ENCODE data around the gene NEGR1.

NEGR1 gene

DNA sequence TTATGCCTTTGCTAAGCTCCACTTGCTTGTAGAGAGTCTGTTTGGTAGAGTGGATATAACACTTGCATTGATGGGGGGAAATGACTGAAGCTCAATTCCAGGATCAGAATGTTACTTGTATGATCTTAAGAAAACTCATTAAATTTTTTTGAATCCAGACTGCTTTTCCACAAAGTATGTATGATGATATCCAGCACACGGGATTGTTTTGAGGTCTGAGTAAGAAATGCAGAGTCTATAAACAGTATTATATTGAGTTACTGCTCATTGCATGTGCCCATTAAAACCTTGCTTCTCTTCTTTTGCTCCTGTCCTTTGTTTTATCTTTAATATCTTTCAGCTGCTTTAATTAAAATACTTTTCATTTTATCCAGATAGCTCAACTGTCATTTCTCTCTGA is 631.1 kb downstream of the NEGR1 start:
- Histone ChIP-seq H3K27me3 (no peaks in the 10 kb centered on the region), H3K36me3 (no peaks in the 10 kb centered on the region), H3K9me3 (replicated peaks in 1 of 11) (no peaks in the 10 kb centered on the region), H3K9ac (no peak overlapping the region), H3K4me2 (no peak overlapping the region), H3K27ac (no peak overlapping the region), H4K20me1 (no peaks in the 10 kb centered on the region; a peak in 2 of 22 replicates), H3K4me1 (no peaks in the 10 kb centered on the region), H3K4me3 (no peak overlapping the region)
- no peak for TF ChIP-seq Cebpa-rat (IDR thresholded peaks at IDR 0.05)

GRCh38 chr1:71650119-71650518 is 632.2 kb downstream of the NEGR1 start:
- Histone ChIP-seq H3K4me1 (no peaks in the 10 kb centered on the region), H4K20me1 (no peaks in the 10 kb centered on the region; a peak in 2 of 22 replicates), H3K27ac (no peak overlapping the region), H3K9ac (no peak overlapping the region), H3K4me3 (no peak overlapping the region), H3K27me3 (no peaks in the 10 kb centered on the region), H3K9me3 (replicated peaks in 1 of 11) (no peaks in the 10 kb centered on the region), H3K36me3 (no peaks in the 10 kb centered on the region), H3K4me2 (no peak overlapping the region)
- TF ChIP-seq Cebpa-rat (IDR thresholded peaks at IDR 0.05), result no peak

DNA sequence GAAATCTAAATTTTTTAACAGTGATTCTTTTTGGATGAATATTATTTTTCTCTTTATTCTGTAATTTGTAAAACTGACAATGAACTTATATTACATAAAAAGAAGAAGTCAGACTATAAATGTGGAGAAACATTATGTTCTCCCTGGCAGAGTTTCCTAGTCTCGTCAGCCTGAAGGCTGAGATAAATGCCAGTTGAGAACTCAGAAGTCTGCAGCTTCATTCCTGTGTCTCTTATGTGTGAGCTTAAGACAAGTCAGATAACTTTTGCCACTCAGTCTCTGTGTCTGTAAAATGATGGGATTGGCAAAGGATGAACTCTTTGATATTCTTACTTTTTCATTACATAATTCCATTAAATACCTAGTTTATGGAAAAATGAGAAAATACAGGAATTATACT is 632.7 kb downstream of the NEGR1 start:
- no peaks in the 10 kb centered on the region for H3K36me3 ChIP-seq
- no peaks in the 10 kb centered on the region for H3K4me1 ChIP-seq
- H3K4me2 ChIP-seq, result no peak overlapping the region
- no peaks in the 10 kb centered on the region for H3K27me3 ChIP-seq
- H3K27ac ChIP-seq, result no peak overlapping the region
- no peaks in the 10 kb centered on the region for H3K9me3 ChIP-seq (replicated peaks in 1 of 11)
- H3K4me3 ChIP-seq, result no peak overlapping the region
- H4K20me1 ChIP-seq, result no peaks in the 10 kb centered on the region; a peak in 2 of 22 replicates
- H3K9ac ChIP-seq, result no peak overlapping the region
- no peak for TF ChIP-seq Cebpa-rat (IDR thresholded peaks at IDR 0.05)

GRCh38 chr1:71647513-71648300 is 634.6 kb downstream of the NEGR1 start:
- H3K4me3 ChIP-seq, result no peak overlapping the region
- H3K27me3 ChIP-seq, result no peaks in the 10 kb centered on the region
- no peaks in the 10 kb centered on the region for H3K36me3 ChIP-seq
- no peak overlapping the region for H3K9ac ChIP-seq
- no peak overlapping the region for H3K4me2 ChIP-seq
- TF ChIP-seq Cebpa-rat (IDR thresholded peaks at IDR 0.05), result no peak
- no peaks in the 10 kb centered on the region for H3K9me3 ChIP-seq (replicated peaks in 1 of 11)
- H3K4me1 ChIP-seq, result no peaks in the 10 kb centered on the region
- H3K27ac ChIP-seq, result no peak overlapping the region
- H4K20me1 ChIP-seq, result no peaks in the 10 kb centered on the region; a peak in 2 of 22 replicates

- H3K36me3 ChIP-seq, result no peaks in the 10 kb centered on the region
- no peaks in the 10 kb centered on the region; a peak in 2 of 22 replicates for H4K20me1 ChIP-seq
- no peaks in the 10 kb centered on the region for H3K4me1 ChIP-seq
- no peak overlapping the region for H3K4me2 ChIP-seq
- no peak overlapping the region for H3K4me3 ChIP-seq
- no peak for TF ChIP-seq Cebpa-rat (IDR thresholded peaks at IDR 0.05)
- H3K9ac ChIP-seq, result no peak overlapping the region
- H3K9me3 ChIP-seq (replicated peaks in 1 of 11), result no peaks in the 10 kb centered on the region
- H3K27me3 ChIP-seq, result no peaks in the 10 kb centered on the region
- no peak overlapping the region for H3K27ac ChIP-seq
Observed at GRCh38 chr1:71645015-71645414, 637.3 kb downstream of the NEGR1 start.

DNA sequence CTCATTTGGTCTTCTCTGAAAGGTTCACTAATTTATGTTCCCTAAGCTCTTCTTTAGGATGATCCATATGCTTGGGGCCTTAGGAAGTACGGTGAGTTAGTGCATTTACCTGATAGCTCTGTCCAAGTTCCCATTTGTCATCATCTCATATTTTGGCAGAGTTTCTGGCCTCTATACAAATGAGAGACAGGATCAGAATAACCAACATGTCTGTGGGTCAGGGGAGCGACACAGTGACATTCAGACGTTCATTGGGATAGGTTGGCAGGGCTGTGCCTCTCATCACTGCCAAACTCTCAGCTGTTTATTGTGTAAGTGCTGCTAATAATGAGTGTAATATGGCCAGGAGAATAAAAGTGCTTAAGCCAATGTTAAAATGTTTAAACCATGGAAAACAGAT is 640.4 kb downstream of the NEGR1 start:
- TF ChIP-seq Cebpa-rat (IDR thresholded peaks at IDR 0.05), result no peak

DNA sequence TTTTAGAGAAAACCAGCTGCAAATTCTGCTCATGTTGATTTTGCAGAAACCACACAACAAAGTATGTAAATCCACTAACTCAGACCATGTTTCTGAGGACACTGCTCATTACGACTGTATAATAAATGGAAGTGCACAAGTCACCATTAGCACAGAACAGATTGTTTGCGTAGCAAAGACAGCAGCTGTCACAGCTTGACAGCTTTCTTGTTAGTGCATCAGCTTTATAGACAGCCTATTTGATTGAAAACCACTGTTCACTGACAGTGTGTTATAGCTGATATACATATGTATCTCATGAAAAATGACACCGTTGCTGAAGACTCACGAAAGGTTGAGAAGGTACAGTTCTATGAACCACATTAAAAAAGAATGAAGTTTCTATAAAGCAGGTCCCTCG is 641.3 kb downstream of the NEGR1 start:
- Histone ChIP-seq H4K20me1 (no peaks in the 10 kb centered on the region; a peak in 1 of 22 replicates), H3K27ac (no peak overlapping the region), H3K36me3 (no peaks in the 10 kb centered on the region), H3K4me3 (no peak overlapping the region), H3K27me3 (no peaks in the 10 kb centered on the region), H3K4me1 (no peaks in the 10 kb centered on the region), H3K9ac (no peak overlapping the region), H3K9me3 (replicated peaks in 1 of 11) (no peaks in the 10 kb centered on the region), H3K4me2 (no peak overlapping the region)
- no peak for TF ChIP-seq Cebpa-rat (IDR thresholded peaks at IDR 0.05)

More for the DNA sequence above, 640.4 kb downstream of the NEGR1 start:
- Histone ChIP-seq H3K4me2 (no peak overlapping the region), H4K20me1 (no peaks in the 10 kb centered on the region; a peak in 1 of 22 replicates), H3K36me3 (no peaks in the 10 kb centered on the region), H3K4me1 (no peaks in the 10 kb centered on the region), H3K27me3 (no peaks in the 10 kb centered on the region), H3K4me3 (no peak overlapping the region), H3K27ac (no peak overlapping the region), H3K9ac (no peak overlapping the region), H3K9me3 (replicated peaks in 1 of 11) (no peaks in the 10 kb centered on the region)

DNA sequence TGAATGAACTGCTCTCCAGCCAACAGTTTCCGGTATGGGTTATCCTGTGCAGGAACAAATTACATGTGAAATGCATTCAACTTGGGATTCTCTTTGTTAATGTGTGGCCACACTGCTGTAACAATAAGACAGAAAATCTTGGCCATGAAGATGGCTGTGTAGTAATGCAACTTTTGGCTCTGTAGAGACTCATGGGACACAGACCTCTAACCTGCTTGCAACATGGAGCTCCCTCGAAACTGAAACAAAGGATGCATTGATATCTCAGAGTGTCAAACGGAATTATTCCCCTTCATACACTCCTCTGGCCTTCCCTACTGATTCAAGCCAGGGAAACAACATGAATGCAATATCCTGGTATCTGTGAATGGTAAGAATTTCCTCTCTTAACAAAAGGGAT is 642.2 kb downstream of the NEGR1 start:
- Histone ChIP-seq H3K27me3 (no peaks in the 10 kb centered on the region), H3K9ac (no peak overlapping the region), H3K4me1 (no peaks in the 10 kb centered on the region), H3K36me3 (no peaks in the 10 kb centered on the region), H3K9me3 (replicated peaks in 1 of 11) (peaks cover 0 to 5% (median 0%) of the 10 kb centered on the region in 11 experiments; a peak in 4 of 22 replicates), H4K20me1 (no peaks in the 10 kb centered on the region; a peak in 1 of 22 replicates), H3K4me2 (no peak overlapping the region), H3K27ac (no peak overlapping the region), H3K4me3 (no peak overlapping the region)
- TF ChIP-seq Cebpa-rat (IDR thresholded peaks at IDR 0.05), result no peak

DNA sequence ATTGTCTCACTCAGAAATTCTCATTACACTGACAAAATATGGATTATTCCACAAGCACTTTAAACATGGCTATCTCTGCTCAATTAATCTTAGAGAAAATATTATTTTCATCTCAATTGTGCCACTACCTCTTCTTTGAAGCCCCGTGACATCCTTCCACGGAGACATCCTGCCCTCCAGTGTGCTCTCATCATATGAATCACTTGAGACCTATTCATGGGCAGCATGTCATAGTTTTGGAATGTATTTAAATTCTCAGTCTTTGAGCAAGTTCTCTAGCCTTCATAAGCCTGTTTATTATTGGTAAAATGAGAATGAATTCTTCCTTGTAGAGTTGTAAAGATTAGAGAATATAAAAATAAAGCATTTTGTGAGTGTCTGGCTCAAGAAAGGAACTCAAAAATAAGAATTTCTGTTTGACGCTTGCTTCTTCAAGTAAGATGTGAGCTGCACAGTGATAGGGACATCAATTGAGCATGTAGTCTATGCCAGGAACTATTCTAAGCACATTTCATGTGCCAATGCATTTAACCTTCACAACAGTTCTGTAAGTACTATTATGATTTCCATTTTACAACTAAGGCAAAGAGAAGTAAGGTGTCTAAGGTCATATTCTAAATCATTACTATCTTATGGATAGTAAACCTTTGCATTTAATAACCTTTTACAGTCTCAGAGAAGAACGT is 644.1 kb downstream of the NEGR1 start:
- Histone ChIP-seq H3K27ac (no peak overlapping the region), H4K20me1 (no peaks in the 10 kb centered on the region; a peak in 1 of 22 replicates), H3K9ac (no peak overlapping the region), H3K27me3 (no peaks in the 10 kb centered on the region), H3K9me3 (replicated peaks in 1 of 11) (peaks cover 0 to 5% (median 0%) of the 10 kb centered on the region in 11 experiments; a peak in 4 of 22 replicates), H3K4me2 (no peak overlapping the region), H3K36me3 (no peaks in the 10 kb centered on the region), H3K4me3 (no peak overlapping the region), H3K4me1 (no peaks in the 10 kb centered on the region)
- TF ChIP-seq Cebpa-rat (IDR thresholded peaks at IDR 0.05), result no peak

DNA sequence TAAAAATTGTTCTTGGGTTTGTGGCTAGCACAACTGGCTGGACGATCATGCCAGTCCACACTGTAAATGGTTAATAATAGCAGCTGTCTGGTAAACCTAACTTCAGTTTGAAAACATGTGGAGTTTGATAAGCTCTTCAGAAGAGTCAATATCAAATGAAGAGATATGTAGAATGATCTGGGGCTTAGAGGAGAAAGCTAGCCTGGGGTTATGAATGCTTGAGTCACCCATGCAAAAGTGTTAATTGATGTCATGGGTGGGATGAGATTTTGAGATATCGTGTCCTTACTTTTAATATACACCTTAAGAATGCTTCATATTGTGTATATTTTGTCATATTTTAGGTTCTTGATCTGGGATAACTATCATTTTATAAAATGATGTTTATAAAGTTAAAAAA is 646.8 kb downstream of the NEGR1 start:
- Histone ChIP-seq H3K4me1 (no peaks in the 10 kb centered on the region), H3K9ac (no peak overlapping the region), H3K36me3 (no peaks in the 10 kb centered on the region), H3K4me2 (no peak overlapping the region), H3K9me3 (replicated peaks in 1 of 11) (peaks cover 0 to 5% (median 0%) of the 10 kb centered on the region in 11 experiments; a peak in 4 of 22 replicates), H4K20me1 (no peaks in the 10 kb centered on the region), H3K27ac (no peak overlapping the region), H3K4me3 (no peak overlapping the region), H3K27me3 (no peaks in the 10 kb centered on the region)
- no peak for TF ChIP-seq Cebpa-rat (IDR thresholded peaks at IDR 0.05)
